Stimulated activated CD8-positive, alpha-beta memory T cell treated with anti-CD3 and anti-CD28 coated beads, Interleukin-4, amount 100 ng/mL, for 4 hours (primary cell): ENCODE results near the gene DDAH1.

Source experiments
- DNase-seq, 2 donors: peaks; one replicate each; pipeline ENCODE4 v3.0.0-alpha.2; 2020; ENCODE audit warnings: low read depth in 2 of 2, low spot score in 1 of 2

DDAH1 gene

DNA sequence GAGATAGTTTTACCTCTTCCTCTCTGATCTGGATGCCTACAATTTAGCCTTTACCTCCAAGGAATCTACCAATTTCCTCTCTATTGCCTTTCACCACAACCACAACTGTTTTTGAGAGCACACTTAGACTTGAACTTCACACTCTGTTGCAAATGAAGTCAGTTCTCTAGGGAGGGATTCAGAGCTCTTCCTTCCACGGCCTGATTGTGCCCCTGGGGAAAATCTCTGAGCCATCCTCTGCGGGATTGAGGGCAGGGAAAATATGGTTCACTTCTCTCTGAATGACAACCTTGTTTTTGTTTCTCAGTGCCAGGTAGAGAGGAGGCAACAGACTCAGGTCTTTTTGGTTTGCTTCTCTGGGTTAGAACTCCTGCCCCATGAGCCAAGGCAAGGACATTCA, 153.1 kb downstream of the DDAH1 start:
- no peak for DNase-seq

DNA sequence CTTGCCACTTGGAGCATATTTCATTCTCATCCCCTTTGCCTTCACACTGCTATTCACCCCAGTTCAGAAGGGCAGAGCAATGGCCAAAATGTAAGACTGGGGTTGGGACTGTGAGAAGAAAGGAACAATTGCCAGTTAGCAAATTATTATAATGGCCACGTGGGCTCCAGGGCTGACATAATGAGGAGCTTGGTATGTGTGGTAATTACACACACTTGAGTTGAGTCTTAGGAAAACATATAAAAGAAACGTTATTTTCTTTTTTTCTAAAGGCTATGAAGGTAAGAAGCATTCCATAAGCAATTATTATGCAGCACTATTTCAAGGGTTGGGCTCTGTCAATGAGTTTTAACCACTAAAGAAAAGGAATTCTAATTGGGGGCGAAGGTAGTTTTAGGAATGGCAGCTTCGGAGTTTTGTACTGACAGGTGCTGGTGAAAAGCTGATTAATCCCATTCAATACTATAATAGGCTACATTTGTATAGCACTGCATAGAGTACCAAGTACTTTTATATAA, 156.1 kb downstream of the DDAH1 start:
- DNase-seq: no peak

DNA sequence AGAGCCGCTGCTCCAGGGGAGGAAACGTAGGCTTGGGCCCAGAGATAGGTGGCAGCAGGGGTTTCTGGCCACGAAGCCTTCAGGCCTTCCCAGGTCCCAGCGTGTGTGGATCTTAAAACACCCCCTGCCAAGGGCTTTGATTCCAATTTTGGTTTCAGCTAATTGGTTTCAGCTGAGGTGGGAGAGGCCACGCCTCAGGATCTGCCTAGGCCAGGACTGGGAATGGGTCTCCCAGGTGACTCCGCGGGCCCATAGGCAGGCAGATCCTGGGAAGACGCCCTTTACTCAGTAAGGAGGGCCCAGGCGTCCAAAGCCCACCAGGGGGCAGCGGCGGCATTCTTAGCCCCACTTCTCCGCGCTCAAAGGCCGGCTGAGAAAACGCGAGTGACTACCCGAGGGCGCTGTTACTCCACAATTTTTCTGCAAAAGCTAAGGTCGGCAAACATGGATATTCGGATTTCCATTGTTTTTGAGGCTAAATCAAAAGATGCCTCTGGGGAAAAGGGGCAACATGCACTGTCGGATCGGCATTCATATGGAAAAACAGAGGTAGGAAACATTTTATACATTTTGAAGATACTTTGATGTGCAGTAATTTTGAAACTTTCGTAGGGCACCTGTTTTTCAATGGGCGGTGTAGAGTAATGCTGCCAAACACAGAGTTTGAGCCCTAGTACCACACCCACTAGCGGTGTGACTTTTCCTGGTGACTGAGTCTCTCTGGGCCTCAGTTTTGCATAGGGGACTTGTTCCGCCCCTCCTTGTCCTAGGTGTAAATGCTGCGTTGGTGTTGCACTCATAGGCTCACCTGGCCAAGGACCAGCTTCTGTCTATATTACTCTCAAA, 156.7 kb downstream of the DDAH1 start:
- DNase-seq: peak; percentile 27 to 40

DNA sequence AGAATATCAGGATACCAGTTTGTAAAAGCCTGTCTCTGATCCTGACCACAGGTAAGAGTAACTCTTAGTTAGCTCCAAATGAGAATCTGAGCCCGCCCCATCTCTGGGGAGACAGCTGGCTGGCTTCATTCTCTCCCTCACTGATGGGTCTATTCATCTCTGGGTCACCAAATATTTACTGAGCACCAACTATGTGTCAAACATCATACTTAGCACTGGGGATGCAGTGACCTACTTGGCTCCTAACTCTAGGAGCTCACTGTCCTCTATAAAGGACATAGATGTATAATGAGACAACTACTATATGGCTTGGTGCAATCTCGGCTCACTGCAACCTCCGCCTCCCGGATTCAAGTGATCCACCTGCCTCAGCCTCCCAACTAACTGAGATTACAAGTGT, 158.7 kb downstream of the DDAH1 start:
- no peak for DNase-seq

DNA sequence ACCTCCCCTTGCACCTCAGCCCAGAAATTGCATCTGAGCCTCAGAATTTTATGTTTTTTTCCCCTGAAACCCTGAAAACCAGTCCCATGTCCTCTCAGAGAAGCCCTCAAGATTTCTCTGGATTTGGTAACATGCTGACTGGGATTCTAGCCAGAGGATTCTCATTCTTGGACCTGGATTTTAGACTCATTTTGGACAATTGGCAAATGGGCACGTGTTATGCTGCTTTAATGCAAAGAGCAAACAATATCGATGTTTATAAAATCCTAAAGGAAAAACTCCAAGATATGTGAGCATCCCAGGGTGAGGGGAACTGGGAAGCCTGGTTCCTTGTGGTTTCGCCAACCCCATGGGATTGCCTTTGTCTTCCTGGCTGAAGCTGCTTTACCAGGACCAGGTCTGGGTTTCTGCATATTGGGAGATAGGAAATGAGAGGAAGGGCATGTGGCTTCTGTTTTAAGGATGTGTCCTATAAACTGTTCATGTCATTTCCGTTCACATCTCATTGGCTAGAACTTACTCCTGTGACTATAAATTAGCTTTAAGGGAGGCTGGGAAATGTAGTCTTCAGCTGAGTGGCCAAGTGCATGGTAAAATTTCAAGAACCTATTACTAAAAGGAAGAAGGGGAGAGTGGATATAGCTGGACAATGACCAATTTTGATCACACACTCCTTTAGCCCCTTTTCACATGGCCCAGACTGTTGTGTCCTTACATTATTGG, 161.4 kb downstream of the DDAH1 start:
- no peak for DNase-seq

DNA sequence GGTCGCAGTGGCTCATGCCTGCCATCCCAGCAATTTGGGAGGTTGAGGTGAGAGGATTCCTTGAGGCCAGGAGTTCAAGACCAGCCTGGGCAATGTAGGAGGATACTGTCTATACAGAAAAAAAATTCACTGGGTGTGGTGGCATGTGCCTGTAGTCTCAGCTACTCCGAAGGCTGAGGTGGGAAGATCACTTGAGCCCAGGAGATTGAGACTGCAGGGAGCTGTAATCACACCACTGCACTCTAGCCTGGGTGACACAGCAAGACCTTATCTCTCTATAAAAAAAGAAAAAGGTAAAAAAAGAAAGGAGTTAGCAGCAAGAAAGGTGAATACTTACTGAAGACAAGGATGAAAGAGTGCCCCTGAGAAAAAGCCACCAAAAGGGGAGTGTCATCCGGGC, 164.8 kb downstream of the DDAH1 start:
- no peak for DNase-seq

DNA sequence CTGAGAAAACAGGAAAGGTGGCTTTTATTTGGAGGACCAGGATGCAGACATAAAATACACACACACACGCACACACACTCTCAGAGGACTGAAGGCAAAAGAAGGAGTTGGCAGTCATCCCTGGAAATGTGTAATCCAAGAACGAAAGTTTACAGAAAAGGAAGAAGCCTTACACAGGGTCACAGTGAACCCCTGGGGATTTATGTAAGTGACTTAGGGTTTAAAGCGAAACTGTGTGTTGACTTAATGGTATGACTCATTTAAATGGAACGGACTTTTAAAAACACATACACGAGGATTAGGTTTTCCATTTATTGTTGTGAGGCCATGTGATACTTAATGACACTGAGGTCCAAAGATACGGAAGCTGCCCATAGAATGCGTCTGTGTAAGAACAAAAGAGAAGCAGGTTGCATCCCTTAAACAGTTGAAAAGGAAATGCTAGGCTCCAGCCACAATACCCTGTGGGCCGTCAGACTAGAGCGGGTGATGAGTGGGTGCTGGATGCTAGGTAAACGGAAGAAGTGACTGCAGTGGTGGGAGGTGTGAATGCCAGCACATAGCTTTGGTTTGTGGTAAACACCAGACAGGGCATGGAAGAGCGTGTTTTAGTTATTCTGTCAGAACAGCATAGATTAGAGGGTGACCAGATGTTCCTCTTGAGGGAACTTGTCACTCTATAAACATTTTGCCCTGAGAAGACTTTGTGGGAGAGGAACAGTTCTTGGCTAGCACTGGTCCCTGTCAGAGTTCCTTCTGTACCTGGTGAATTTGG, 166.9 kb downstream of the DDAH1 start:
- DNase-seq: peak; percentile 42 to 69

DNA sequence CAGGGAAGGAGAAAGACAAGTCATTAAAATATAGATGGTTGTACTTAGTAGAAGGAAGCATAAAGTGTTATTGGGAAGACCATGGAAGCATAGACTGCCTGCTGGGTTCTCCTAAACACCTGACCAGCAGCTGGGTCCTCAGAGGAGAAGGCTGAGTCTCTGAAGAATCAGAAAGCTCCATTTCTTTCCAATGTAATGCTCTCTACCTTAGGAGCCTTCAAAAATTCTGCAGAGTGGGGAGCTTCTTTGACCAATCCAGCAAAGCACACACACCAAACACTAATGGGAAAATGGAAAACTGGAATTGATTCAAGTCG, 167.5 kb downstream of the DDAH1 start:
- DNase-seq: no peak

DNA sequence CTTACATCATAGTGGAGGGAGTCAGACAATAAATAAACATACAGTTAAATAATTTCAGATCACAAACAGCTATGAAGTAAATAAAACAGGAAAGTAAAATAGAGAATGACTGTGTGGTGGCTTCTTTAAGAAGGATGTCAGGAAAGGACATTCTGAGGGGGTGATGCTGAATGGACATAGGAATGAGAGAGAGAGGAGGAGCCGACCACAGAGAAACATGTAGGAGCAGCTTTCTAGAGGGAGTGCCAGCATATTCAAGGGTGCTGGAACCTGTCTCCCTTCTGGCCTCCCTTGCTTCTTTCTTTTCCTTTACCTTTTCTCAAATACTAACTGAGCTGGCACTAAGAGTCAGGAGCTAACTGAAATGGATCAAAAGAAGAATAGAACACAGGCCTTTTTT, 168.0 kb downstream of the DDAH1 start:
- no peak for DNase-seq

DNA sequence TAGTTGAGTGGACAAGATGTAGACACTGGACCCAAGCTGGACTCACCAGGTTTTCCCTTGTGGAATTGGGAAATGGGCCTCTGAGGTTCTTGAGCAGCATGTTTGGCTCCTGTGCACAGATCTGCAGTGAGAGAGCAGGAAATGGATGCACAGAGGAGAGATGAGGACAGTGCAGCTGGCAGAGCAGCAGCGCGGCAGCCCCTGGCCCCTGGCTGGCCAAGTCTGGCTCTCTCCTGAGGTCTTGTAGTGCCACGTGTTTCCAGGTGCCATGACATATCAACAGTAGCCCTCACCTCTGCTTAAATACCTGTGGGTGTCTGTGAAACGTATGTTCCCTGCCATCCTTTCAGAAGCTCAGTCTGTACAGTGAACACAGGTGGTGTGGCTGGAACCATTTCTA, 169.3 kb downstream of the DDAH1 start:
- DNase-seq: no peak

DNA sequence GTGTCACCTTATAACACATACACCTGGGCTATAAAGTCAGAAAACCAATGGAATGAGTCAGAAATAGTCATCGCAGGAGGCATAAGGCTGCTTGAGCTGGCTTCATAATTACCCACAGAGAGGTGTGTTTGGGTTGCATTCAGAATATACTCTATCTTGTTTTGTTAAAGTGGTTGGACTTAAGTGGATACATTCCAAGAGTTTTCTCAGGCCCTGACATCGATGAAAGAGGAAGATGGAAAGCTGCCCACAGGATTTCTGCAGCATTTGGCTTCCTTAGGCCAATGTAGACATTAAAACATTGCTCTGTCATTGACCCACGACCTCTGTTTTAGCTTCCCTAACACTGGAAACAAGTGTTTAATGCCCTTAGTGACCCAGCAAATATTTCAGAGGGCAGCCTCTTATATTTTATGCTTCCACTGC, 169.9 kb downstream of the DDAH1 start:
- no peak for DNase-seq

DNA sequence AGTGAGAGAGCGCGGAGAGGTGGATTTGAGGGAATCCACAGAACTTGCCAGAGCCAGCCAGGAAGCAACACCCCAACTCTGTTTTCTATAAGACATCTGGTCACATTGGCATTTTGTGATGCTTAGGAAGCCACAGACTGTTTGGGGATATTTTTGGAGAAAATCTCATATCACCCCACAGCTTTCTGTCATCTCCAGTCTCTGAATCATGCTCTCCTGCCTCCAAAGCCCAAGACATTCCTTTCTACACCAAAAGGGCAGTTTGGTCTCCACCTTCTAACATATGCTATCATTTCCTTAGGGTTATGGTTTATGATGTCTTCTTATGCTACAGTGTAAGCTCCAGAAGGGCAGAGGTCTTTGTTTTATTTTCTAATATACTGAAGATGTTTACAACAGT, 174.1 kb downstream of the DDAH1 start:
- DNase-seq: no peak

DNA sequence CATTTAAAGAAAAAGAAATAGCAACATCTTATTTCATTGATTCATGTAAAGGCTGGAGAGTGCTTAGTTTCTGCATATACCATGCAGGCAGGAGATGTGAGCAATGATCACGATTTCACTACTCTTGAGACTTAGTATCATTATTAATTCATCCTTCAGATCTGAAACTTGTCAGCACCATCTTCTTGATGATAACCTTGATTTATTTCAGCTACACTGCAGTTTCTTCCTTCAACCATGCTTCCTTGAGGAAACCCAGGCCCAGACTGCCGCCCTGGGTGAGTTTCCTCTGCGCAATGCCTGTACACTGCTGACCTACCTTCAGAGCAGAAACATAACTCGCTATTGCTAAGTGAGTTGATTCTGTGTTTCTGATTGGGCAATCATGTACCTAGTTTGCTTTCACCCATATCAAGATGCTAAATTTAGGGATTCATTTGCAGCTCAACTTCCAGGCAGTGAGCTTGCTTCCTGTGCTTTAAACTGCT, 175.1 kb downstream of the DDAH1 start:
- DNase-seq: no peak

DNA sequence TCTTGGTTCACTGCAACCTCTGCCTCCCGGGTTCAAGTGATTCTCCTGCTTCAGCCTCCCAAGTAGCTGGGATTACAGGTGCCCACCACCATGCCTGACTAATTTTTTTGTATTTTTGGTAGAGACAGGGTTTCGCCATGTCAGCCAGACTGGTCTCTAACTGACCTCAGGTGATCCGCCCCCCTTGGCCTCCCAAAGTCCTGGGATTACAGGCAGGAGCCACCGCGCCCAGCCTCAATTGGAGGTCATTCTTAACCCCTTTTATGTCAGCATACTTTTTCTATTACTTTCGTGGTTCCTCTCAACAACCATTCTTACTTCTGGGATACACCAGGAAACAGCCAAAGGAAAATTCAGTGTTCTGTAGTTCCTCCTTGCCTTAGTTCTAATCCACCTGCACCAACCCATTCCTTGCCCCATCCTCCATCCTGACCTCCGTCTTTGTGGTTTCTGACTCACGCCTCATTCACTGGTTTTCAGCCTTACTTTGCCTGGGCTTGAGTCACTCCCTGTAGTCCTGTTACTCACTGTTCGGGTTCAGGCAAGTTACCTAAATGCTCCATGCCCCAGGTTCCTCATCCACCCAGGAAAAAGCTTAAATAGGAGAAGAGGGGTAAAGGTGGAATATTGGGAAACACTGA, 175.6 kb downstream of the DDAH1 start:
- DNase-seq: no peak

DNA sequence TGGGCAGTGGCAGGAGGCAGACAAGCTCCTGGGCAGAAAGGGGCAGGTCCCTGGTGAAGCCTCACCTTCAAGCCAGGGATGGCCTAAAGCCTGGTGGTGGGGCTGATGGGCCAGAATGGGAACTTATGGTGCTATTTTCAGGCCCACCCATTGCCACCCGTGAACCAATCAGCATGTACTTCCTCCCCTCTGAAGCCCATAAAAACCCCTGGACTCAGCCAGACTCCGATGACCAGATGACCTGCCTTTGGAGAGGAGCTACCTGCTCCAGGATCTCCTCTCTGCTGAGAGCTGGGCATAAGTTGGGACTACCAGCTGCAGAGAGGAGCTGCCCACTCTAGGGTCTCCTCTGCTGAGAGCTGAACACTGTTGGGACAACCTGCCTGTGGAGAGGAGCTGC, 180.8 kb downstream of the DDAH1 start:
- no peak for DNase-seq

DNA sequence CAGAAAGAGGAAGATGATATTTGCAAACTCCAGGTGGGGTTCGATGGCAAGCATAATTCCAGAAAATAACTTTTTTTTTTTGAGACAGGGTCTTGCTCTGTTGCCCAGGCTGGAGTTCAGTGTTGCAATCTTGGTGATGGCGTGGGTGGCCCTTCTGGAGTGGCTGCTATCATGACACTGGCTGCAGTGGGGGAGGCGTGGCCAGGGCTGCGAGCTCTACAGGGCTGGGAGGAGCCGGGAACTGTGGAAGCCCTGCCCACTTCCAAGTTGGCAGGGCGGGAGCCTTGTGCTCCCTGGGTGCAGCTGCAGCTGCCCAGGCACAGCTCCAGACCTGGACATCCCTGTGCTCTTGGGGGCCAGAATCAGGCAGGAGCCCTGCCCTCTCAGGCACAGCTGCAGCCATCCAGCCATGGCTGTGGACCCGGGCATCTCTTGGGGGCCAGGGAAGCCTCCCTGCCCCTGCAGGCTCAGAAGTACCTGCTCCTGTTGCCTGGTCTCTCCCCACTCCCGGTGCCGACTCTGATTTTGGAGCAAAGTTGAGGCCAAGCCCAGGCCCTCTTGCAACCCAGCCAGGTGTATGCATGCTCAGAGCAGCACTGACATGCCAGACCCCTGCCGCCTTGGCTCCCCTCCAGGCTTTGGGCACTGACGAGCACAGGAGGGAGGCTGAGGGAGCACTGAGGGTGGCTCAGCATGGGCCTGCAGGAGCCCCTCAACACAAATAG, 181.3 kb downstream of the DDAH1 start:
- DNase-seq: no peak

DNA sequence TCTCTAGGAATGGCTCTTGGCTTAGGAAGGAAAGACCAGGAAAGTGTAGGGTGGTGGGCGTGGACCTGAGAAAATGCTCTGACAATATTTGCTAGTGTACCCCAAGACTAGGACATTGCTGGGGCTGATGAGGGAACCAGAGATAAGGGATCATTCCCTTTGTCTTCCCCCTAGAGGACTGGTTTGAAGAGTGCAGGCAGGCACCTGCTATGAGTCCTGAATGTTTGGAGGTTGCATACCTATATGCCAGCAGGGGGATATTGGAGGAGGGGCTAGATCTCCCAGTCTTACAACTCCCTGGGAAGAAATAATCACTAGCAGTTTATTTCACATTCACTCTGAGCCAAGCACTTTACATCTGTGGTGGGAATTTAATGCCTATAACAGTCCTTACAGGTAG, 182.5 kb downstream of the DDAH1 start:
- no peak for DNase-seq

DNA sequence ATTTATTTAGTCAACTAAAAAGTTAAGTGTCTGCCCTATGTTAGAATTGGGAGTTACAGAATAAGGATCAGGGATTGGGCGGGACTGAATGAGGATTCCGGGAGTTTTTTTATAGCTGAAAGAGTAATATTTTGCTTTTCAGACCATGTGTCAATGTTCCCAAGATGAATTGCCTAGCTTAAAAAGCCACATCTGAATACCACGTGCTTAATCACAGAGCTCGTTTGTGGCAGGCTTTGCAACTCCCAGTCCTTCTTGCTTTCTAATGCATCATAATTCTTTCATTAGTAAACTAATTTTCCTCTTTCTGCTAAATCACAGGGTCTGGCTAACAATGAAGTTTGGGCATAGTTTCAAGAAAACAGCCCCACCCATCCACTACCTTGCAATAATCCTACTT, 184.3 kb downstream of the DDAH1 start:
- DNase-seq: no peak

DNA sequence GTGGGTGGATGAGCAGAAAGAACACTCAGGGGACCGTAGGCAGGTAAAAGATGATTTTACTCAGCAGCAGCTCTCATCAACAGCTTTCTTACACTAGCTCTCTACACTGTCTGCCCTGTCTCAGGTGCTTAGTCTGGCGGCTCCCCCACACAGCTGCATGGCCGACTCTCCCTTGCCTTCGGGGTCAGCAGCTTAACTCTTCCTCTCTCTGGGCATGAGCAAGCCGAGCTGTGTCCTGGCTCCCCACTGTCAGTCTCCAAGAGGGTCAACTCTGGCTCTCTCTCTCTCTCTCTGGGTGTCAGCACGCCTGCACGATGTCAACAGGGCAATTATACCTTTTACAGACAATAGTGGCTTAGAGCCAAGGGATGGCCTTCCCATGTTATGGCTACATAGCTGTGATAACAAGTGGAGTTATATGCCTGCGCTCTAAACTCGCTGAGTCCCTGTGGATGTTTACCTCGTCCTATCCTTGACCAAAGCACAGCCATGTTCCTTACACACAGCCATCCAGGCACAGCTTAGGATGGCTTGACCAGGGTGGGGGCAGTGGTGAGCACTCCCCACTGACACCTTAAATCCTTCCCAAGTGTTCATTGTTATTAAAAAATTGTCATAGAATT, 185.4 kb downstream of the DDAH1 start:
- no peak for DNase-seq

DNA sequence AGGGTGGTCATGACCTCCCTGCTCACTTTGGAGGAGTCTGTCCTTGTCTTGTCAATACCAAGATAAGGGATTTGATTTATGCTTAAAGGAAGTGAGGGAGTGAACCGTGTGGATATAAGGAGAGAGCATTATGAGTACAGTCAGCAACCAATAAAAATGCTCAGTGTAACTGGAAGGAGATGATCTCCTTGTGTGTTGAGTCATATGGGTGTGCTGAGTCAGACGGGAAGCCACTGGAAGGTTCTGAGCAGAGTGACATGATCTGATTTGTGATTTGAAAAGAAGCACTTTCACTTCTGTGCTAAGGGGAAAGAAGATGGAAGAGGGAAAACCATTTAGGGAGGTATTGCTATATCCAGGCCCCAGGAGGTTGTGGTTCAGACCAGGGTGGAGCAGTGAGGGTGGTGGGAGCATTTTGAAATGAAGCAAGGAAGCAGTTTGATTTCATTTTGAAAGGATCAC, 186.1 kb downstream of the DDAH1 start:
- DNase-seq: peak in 1 of 2 donors; percentile 28
